Measurements from ENCODE around the gene KCNC3.

KCNC3 gene

DNA sequence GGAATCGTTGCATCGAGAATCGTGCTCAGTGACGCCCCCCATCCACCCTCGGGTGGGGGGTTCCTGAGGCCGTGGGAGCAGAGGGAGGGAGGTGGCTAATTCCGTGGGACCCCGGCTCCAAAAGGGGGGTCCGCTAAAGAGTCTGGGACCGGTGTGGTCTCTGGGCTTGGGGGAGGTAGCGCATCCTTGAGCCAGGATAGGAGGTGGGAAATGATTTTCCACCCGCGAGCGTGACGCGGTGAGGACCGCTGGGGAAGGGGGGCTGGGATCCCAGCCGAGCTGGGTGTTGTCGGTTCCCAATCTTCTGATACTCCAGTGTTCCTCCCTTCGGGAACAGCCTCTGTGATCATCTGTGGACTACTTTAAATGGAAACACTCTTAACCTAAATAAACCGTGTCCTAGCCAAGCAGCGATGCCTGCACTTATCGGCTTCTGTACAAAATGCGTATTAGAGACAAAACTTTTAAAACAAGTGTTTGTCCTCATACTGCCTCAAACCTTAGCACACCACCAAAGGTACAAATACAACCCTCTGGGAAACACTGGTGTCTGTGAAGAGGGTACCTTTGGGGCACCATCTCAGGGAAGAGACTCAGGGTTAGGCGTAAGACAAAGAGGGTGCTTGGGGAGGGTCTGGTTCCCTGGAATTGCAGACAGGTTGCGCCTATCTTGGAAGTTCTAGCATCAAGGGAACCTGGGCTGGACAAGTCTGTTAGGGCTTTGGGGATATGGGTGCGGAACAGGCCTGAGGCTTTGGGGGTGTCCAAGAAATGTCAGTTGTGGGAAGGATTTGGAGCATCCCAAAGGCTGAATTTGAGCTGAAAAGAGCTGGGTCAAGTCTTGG is 16.0 kb downstream of the KCNC3 start:
- DNase-seq (ENCODE audit: low read depth in 2 of 3, low spot score in 2 of 3), result no peak

GRCh38 chr19:50311723-50312635 is 17.2 kb downstream of the KCNC3 start:
- no peak for DNase-seq (ENCODE audit: low read depth in 2 of 3, low spot score in 2 of 3)

GRCh38 chr19:50310759-50311465 is 18.3 kb downstream of the KCNC3 start:
- no peak for DNase-seq (ENCODE audit: low read depth in 2 of 3, low spot score in 2 of 3)

GRCh38 chr19:50309396-50310125 is 19.6 kb downstream of the KCNC3 start:
- no peak for DNase-seq (ENCODE audit: low read depth in 2 of 3, low spot score in 2 of 3)

DNA sequence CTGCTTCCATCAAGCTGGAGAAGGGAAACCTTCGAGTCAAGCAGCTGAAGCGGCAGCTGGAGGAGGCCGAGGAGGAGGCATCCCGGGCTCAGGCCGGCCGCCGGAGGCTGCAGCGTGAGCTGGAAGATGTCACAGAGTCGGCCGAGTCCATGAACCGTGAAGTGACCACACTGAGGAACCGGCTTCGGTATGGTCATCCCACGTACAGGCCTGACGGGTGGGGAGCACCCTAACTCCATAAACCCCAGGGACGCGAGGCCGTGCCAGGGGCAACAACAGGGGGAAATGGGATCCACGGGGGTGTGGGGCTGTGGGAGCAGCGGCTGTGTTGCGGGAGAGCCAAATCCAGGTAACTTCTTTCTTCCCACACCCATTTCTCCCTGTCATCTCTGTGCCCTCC is 20.2 kb downstream of the KCNC3 start:
- no peak for DNase-seq (ENCODE audit: low read depth in 2 of 3, low spot score in 2 of 3)

- no peak for DNase-seq (ENCODE audit: low read depth in 2 of 3, low spot score in 2 of 3)
Observed at GRCh38 chr19:50303558-50303957, 25.6 kb downstream of the KCNC3 start.

- DNase-seq (ENCODE audit: low read depth in 2 of 3, low spot score in 2 of 3), result no peak
Observed at GRCh38 chr19:50301607-50301971, 27.6 kb downstream of the KCNC3 start.

GRCh38 chr19:50300814-50301606 is 28.2 kb downstream of the KCNC3 start:
- no peak for DNase-seq (ENCODE audit: low read depth in 2 of 3, low spot score in 2 of 3)

DNA sequence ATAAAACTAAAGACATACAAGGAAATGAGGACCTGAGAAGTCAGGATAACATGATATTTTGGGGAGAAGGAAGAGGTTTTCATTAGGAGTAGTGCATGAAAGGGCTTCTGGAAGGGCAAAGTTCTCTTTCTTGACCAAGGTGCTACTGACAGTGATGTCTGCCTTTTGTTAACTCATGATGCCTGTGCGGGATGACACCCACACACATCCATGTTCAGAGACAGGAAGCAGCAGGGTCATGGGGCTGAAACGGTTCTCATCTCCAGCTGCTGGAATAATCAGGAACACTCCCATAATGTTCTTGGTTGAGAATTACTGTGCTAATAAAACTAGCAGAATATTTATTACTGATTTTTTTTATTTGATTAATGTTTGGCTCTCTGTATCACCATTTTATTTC is 29.1 kb downstream of the KCNC3 start:
- DNase-seq (ENCODE audit: low read depth in 2 of 3, low spot score in 2 of 3), result no peak

- DNase-seq (ENCODE audit: low read depth in 2 of 3, low spot score in 2 of 3), result no peak
Observed at GRCh38 chr19:50293263-50294004, 35.7 kb downstream of the KCNC3 start.

- DNase-seq (ENCODE audit: low read depth in 2 of 3, low spot score in 2 of 3), result no peak
Observed at GRCh38 chr19:50292216-50292827, 36.9 kb downstream of the KCNC3 start.

DNA sequence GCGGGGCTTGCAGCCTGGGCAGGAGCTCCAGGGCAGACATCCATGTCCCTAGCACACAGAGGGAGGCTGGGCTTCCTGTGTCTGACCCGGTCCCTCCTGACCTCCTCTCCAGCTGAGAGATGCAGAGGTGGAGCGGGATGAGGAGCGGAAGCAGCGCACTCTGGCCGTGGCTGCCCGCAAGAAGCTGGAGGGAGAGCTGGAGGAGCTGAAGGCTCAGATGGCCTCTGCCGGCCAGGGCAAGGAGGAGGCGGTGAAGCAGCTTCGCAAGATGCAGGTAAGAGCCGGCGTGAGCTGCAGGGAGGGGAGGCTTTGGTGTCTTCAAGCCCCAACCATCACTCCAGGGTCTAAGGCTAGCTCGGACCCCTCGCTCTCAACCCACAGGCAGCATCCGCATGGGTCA is 38.4 kb downstream of the KCNC3 start:
- DNase-seq (ENCODE audit: low read depth in 2 of 3, low spot score in 2 of 3), result no peak

- no peak for DNase-seq (ENCODE audit: low read depth in 2 of 3, low spot score in 2 of 3)
Observed at GRCh38 chr19:50290011-50290410, 39.2 kb downstream of the KCNC3 start.

- no peak for DNase-seq (ENCODE audit: low read depth in 2 of 3, low spot score in 2 of 3)
Observed at GRCh38 chr19:50288954-50289353, 40.2 kb downstream of the KCNC3 start.

GRCh38 chr19:50287331-50287730 is 41.8 kb downstream of the KCNC3 start:
- DNase-seq (ENCODE audit: low read depth in 2 of 3, low spot score in 2 of 3), result no peak

DNA sequence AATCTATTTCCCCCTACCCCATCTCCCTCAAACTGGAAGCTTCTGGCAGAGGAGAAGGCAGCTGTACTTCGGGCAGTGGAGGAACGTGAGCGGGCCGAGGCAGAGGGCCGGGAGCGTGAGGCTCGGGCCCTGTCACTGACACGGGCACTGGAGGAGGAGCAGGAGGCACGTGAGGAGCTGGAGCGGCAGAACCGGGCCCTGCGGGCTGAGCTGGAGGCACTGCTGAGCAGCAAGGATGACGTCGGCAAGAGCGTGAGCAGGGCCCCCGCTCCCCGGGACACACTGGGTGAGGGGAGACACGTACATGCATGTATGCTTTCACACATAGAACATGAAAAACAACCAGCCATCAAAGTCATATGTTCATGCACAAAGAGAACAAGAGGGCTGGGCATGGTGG is 42.7 kb downstream of the KCNC3 start:
- DNase-seq (ENCODE audit: low read depth in 2 of 3, low spot score in 2 of 3), result no peak

DNA sequence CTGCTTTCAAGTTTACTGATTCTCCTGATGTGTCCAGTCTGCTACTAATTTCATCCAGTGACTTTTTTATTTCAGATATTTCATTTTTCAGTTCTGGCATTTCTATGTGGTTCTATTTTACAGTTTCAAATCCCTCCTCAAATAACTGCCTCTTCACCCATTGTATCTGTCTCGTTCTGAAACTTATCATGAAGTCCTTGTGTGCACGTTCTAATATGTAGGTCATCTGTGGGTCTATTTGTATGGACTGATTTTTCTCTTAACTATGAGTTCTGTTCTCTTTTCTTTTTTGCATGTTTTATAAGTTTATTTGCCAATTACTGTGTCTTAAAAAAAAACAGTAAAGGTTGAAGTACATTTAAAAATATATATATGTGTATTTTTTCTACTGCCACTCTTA is 43.3 kb downstream of the KCNC3 start:
- DNase-seq (ENCODE audit: low read depth in 2 of 3, low spot score in 2 of 3), result no peak

GRCh38 chr19:50281491-50281890 is 47.7 kb downstream of the KCNC3 start:
- DNase-seq (ENCODE audit: low read depth in 2 of 3, low spot score in 2 of 3), result no peak

- DNase-seq (ENCODE audit: low read depth in 2 of 3, low spot score in 2 of 3), result no peak
Observed at GRCh38 chr19:50280983-50281382, 48.2 kb downstream of the KCNC3 start.

Measured in activated CD8-positive, alpha-beta memory T cell treated with anti-CD3 and anti-CD28 coated beads for 48 hours (primary cell).